GM12878 (cell line): Measurements from ENCODE around the gene ZNF670. TPM values are rescaled to one million over a fixed set of nuclear protein-coding genes. Genes with fewer than 3 reads are reported as not detected.

Experiments
- ATAC-seq: fragments of 200-7000 bp; cut with Tn5 transposase; 3 replicates; pipeline ENCODE4 v1.9.1; 2020; ENCODE audit warnings: mild to moderate bottlenecking, moderate library complexity
- BruUV-seq: library from RNA; stranded (reverse); fragments of 400-500 nt; replicated peaks from 2 replicates; lab custom pipeline; 2021; lab: Mats Ljungman, UMichigan
- CTCF ChIA-PET: fragments of 300-600 bp; sonication (Branson Sonifier 250); formaldehyde crosslinking; extraction: SDS; loops from one replicate; lab custom pipeline; 2021; ENCODE audit warnings: inconsistent platforms; lab: Yijun Ruan, JAX
- POLR2A ChIA-PET: fragments of 350-600 bp; formaldehyde crosslinking; extraction: SDS; loops from one replicate; lab custom pipeline; 2021; ENCODE audit warnings: inconsistent platforms; lab: Charles Lee
- RAD21 ChIA-PET: fragments of 300-600 bp; sonication (Branson Sonifier 250); formaldehyde crosslinking; loops from one replicate; lab custom pipeline; 2023; ENCODE audit warnings: antibody characterized with exemption; ENCODE audit not compliant: unreplicated experiment; lab: Charles Lee
- SMC1A ChIA-PET: fragments of 300-600 bp; sonication (Branson Sonifier 250); formaldehyde crosslinking; loops from one replicate; lab custom pipeline; 2023; ENCODE audit not compliant: unreplicated experiment, uncharacterized antibody; lab: Charles Lee
- DNase-seq: peaks from one replicate; pipeline ENCODE4 v3.0.0-alpha.2; 2011; ENCODE audit warnings: low read depth, low spot score
- FAIRE-seq: peaks from 3 replicates; lab custom pipeline; 2011; peaks lifted over from hg19 to GRCh38; lab: Jason Lieb, UNC
- H2AFZ ChIP-seq: 2 replicates; pipeline ENCODE4 v1.6.0; 2011; ENCODE audit warnings: low read depth, low read length, control low read depth; ENCODE audit not compliant: control insufficient read depth
- H3K27ac ChIP-seq: 2 replicates; pipeline ENCODE4 v1.5.1; 2011; ENCODE audit warnings: control low read depth; ENCODE audit not compliant: control insufficient read depth, insufficient read depth
- H3K27me3 ChIP-seq, 2 experiments: replicated peaks in 1 of 2; 2 replicates each; pipeline versions ENCODE4 v1.6.0 to v1.6.1; 2011; ENCODE audit warnings: low read length in 1 of 2; ENCODE audit not compliant: control insufficient read depth in 2 of 2, insufficient read depth in 2 of 2
- H3K36me3 ChIP-seq, 2 experiments: 2 replicates each; pipeline ENCODE4 v1.5.1; 2011; ENCODE audit warnings: low read length in 1 of 2; ENCODE audit not compliant: control insufficient read depth in 2 of 2, insufficient read depth in 2 of 2
- H3K4me1 ChIP-seq: 2 replicates; pipeline ENCODE4 v1.6.1; 2011; ENCODE audit warnings: mild to moderate bottlenecking, low read length, moderate library complexity, mixed read lengths; ENCODE audit not compliant: control insufficient read depth, insufficient read depth
- H3K4me2 ChIP-seq: 2 replicates; pipeline ENCODE4 v1.6.0; 2011; ENCODE audit warnings: control low read depth; ENCODE audit not compliant: control insufficient read depth, insufficient read depth
- H3K4me3 ChIP-seq: fragments of 200-600 bp; sonication (generic); 2 replicates; pipeline ENCODE4 v1.5.1; 2016
- H3K79me2 ChIP-seq: 2 replicates; pipeline ENCODE4 v1.6.0; 2011; ENCODE audit warnings: low read length; ENCODE audit not compliant: control insufficient read depth, insufficient read depth
- H3K9ac ChIP-seq: 2 replicates; pipeline ENCODE4 v1.8.0; 2011; ENCODE audit warnings: low read length, control low read depth, mixed read lengths; ENCODE audit not compliant: control insufficient read depth, insufficient read depth
- H3K9me3 ChIP-seq: replicated peaks from 3 replicates; pipeline ENCODE4 v1.5.1; 2011; ENCODE audit warnings: mild to moderate bottlenecking, low read length; ENCODE audit not compliant: control insufficient read depth, insufficient read depth
- H4K20me1 ChIP-seq: 2 replicates; pipeline ENCODE4 v1.6.0; 2011; ENCODE audit not compliant: control insufficient read depth, insufficient read depth
- CREM ChIP-seq: IDR thresholded peaks from 2 replicates; pipeline ENCODE4 v1.6.1; 2014; ENCODE audit warnings: antibody characterized with exemption, low read depth
- E2F4 ChIP-seq: IDR thresholded peaks from 2 replicates; pipeline ENCODE4 v1.6.1; 2012; ENCODE audit warnings: low read depth, low read length, improper control_type of control experiment
- EGR1 ChIP-seq, 2 experiments: IDR thresholded peaks; 1 replicate in 1 of 2; 2 replicates in 1 of 2; pipeline ENCODE4 v1.6.1; 2011 to 2012; ENCODE audit warnings: low read depth in 2 of 2, low read length in 2 of 2, borderline replicate concordance in 1 of 2, mild to moderate bottlenecking in 1 of 2, moderate library complexity in 1 of 2
- EZH2 ChIP-seq: IDR thresholded peaks from 2 replicates; pipeline ENCODE4 v1.6.1; 2012; ENCODE audit warnings: low read depth, mild to moderate bottlenecking, control low read depth, inconsistent platforms, low read length, borderline replicate concordance; ENCODE audit not compliant: control insufficient read depth
- HDAC2 ChIP-seq: fragments of 200-600 bp; sonication (generic); IDR thresholded peaks from 2 replicates; pipeline ENCODE4 v1.6.1; 2017
- IRF3 ChIP-seq: fragments of 450-650 bp; IDR thresholded peaks from 2 replicates; pipeline ENCODE4 v1.6.1; 2014; ENCODE audit warnings: mild to moderate bottlenecking
- MEF2A ChIP-seq: IDR thresholded peaks from 2 replicates; pipeline ENCODE4 v1.6.1; 2011; ENCODE audit warnings: low read depth, mild to moderate bottlenecking, low read length, moderate library complexity; ENCODE audit not compliant: insufficient read depth
- MXI1 ChIP-seq: fragments of 150-350 bp; IDR thresholded peaks from 2 replicates; pipeline ENCODE4 v1.6.1; 2011; ENCODE audit warnings: low read depth, mild to moderate bottlenecking, inconsistent platforms, low read length, improper control_type of control experiment
- PAX5 ChIP-seq: IDR thresholded peaks from 2 replicates; pipeline ENCODE4 v1.6.1; 2011; ENCODE audit warnings: low read depth, low read length, borderline replicate concordance
- PKNOX1 ChIP-seq: fragments of 450-650 bp; IDR thresholded peaks from 2 replicates; pipeline ENCODE4 v1.6.1; 2016; ENCODE audit warnings: mild to moderate bottlenecking
- PML ChIP-seq: IDR thresholded peaks from 2 replicates; pipeline ENCODE4 v1.6.1; 2012; ENCODE audit warnings: low read length, inconsistent platforms
- SMAD1 ChIP-seq: fragments of 450-650 bp; IDR thresholded peaks from 2 replicates; pipeline ENCODE4 v1.6.1; 2018; ENCODE audit warnings: mild to moderate bottlenecking, low read depth; ENCODE audit not compliant: partially characterized antibody
- SRF ChIP-seq, 2 experiments: IDR thresholded peaks; 2 replicates each; pipeline ENCODE4 v1.6.1; 2011; ENCODE audit warnings: low read depth in 2 of 2, low read length in 2 of 2, mild to moderate bottlenecking in 1 of 2, moderate library complexity in 1 of 2
- TCF12 ChIP-seq: IDR thresholded peaks from 2 replicates; pipeline ENCODE4 v1.6.1; 2011; ENCODE audit warnings: low read depth, mild to moderate bottlenecking, low read length
- YY1 ChIP-seq: IDR thresholded peaks from 2 replicates; pipeline ENCODE4 v1.6.1; 2011; ENCODE audit warnings: low read depth, mild to moderate bottlenecking, low read length
- ZNF622 ChIP-seq: fragments of 450-650 bp; IDR thresholded peaks from 2 replicates; pipeline ENCODE4 v1.6.1; 2017; ENCODE audit warnings: mild to moderate bottlenecking, inconsistent platforms
- WGBS: methylation state at CpG from one replicate; pipeline ENCODE4 v1.1.6; 2016; ENCODE audit warnings: low lambda C conversion rate; ENCODE audit not compliant: insufficient replicate concordance, insufficient coverage; ENCODE audit errors: missing lambda C conversion rate; 5-methylcytosine and 5-hydroxymethylcytosine counted together
- in situ Hi-C: fragments of 300-500 bp; cut with MboI; formaldehyde crosslinking; loops from 9 replicates; pipeline ENCODE4 v1.14.3; 2018; ENCODE audit warnings: mixed read lengths
- intact Hi-C: fragments of 100-400 bp; cut with micrococcal nuclease; formaldehyde crosslinking; loops from one replicate; pipeline ENCODE4 v1.14.2; 2022; ENCODE audit not compliant: unreplicated experiment
- polyA plus RNA-seq, 11 experiments: library from polyadenylated mRNA; depleted of rRNA in 4 of 11; unstranded in 6 of 11; stranded (reverse) in 5 of 11; fragments of >200 nt; fragmentation: Nextera tagmentation in 4 of 11; fragmentation: Illumina TruSeq in 1 of 11; extraction: Ambion mirVana in 4 of 11; extraction: Trizol in 1 of 11; gene quantifications; 1 replicate in 1 of 11; 2 replicates in 10 of 11; pipeline versions ENCODE4 v1.2.1 to v1.2.3, GENCODE V29; 2011 to 2016; ENCODE audit warnings: inconsistent platforms in 2 of 11, missing spikeins in 2 of 11, low read depth in 1 of 11
- total RNA-seq, 4 experiments: library from RNA; depleted of rRNA in 3 of 4; stranded (reverse); fragments of >200 nt in 3 of 4; fragmentation: Illumina TruSeq in 1 of 4; extraction: Trizol in 1 of 4; gene quantifications; 2 replicates each; pipeline versions ENCODE4 v1.2.1 to v1.2.3, GENCODE V29; 2013 to 2021

ZNF670 gene
- total and polyA plus RNA-seq, 10 of the 15 experiments (the other 5 are each of a cell fraction or from before 2014, with no cell fraction given) = 3.0 to 9.0 (median 5.3) TPM

GRCh38 chr1:247100676-247101279 is 22.2 kb upstream of the ZNF670 start (continued):
- TF ChIP-seq CREM = no peak
- TF ChIP-seq SRF (IDR thresholded peaks at IDR 0.05; ENCODE audit: low read depth in 2 of 2, low read length in 2 of 2) = no peak
- TF ChIP-seq PML = no peak
- no peak for TF ChIP-seq PKNOX1
- TF ChIP-seq EGR1 (IDR thresholded peaks at IDR 0.05; ENCODE audit: borderline replicate concordance in 1 of 2, low read depth in 2 of 2, low read length in 2 of 2) = no peak
- no peak for TF ChIP-seq EZH2
- no peak for TF ChIP-seq PAX5
- no peak for TF ChIP-seq IRF3

- SMC1A ChIA-PET = no interaction called here
- Histone ChIP-seq H3K9me3 (peaks cover 20% of the 10 kb centered on the region), H3K9ac (no peak overlapping the region), H3K4me3 (no peak overlapping the region), H3K27me3 (no peaks in the 10 kb centered on the region), H3K79me2 (peaks cover 1% of the 10 kb centered on the region; the same call in 1 of the 2 replicates), H3K27ac (no peak overlapping the region), H3K4me2 (no peak overlapping the region), H3K4me1 (no peaks in the 10 kb centered on the region), H2AFZ (no peak overlapping the region), H3K36me3 (peaks cover 4 to 12% of the 10 kb centered on the region in 2 experiments; a peak in 3 of 4 replicates)
- POLR2A ChIA-PET = no interaction called here
- no TSS peak for BruUV-seq
- 99% methylated on average over 5 of the region's 5 CpGs for WGBS
- RAD21 ChIA-PET = no interaction called here
- intact Hi-C loops (no loop called here), in situ Hi-C loops (no loop called here)
- ATAC-seq = no peak
- TF ChIP-seq TCF12 (no peak), ZNF622 (no peak), YY1 (no peak), HDAC2 (no peak), SMAD1 (no peak), E2F4 (no peak), MEF2A (no peak), MXI1 (no peak), SRF (IDR thresholded peaks at IDR 0.05; ENCODE audit: low read depth in 2 of 2, low read length in 2 of 2) (no peak)
- TF ChIP-seq, all 136 proteins: peak for 0
- no peaks in the 10 kb centered on the region for H4K20me1 ChIP-seq
- no peak for FAIRE-seq
- no peak for DNase-seq
- CTCF ChIA-PET = no interaction called here
Observed at GRCh38 chr1:247096958-247097357, 18.3 kb upstream of the ZNF670 start.
